ENCODE data around the gene SLC38A2.

SLC38A2 gene

GRCh38 chr12:46391630-46392029 is 19.1 kb upstream of the SLC38A2 start:
- no peak for DNase-seq

- no peak for DNase-seq
Measured at GRCh38 chr12:46390881-46391280, 18.3 kb upstream of the SLC38A2 start.

GRCh38 chr12:46390304-46390703 is 17.7 kb upstream of the SLC38A2 start:
- DNase-seq: no peak

GRCh38 chr12:46389031-46389616 is 16.6 kb upstream of the SLC38A2 start:
- no peak for DNase-seq

GRCh38 chr12:46388427-46389021 is 16.0 kb upstream of the SLC38A2 start:
- DNase-seq: no peak

- no peak for DNase-seq
Measured at GRCh38 chr12:46387670-46388069, 15.1 kb upstream of the SLC38A2 start.

- DNase-seq: no peak
Measured at GRCh38 chr12:46386877-46387629, 14.5 kb upstream of the SLC38A2 start.

GRCh38 chr12:46386360-46386867 is 13.8 kb upstream of the SLC38A2 start:
- DNase-seq: no peak

GRCh38 chr12:46385438-46385837 is 12.9 kb upstream of the SLC38A2 start:
- DNase-seq: no peak

GRCh38 chr12:46384451-46385309 is 12.1 kb upstream of the SLC38A2 start:
- no peak for DNase-seq

- DNase-seq: no peak
Measured at GRCh38 chr12:46383654-46384450, 11.3 kb upstream of the SLC38A2 start.

GRCh38 chr12:46382964-46383653 is 10.5 kb upstream of the SLC38A2 start:
- peak; percentile 53 for DNase-seq

- DNase-seq: no peak
Measured at GRCh38 chr12:46382408-46382963, 9.9 kb upstream of the SLC38A2 start.

GRCh38 chr12:46380881-46381280 is 8.3 kb upstream of the SLC38A2 start:
- DNase-seq: no peak

- no peak for DNase-seq
Measured at GRCh38 chr12:46380022-46380796, 7.6 kb upstream of the SLC38A2 start.

- no peak for DNase-seq
Measured at GRCh38 chr12:46379352-46379751, 6.8 kb upstream of the SLC38A2 start.

- DNase-seq: no peak
Measured at GRCh38 chr12:46378530-46378929, 6.0 kb upstream of the SLC38A2 start.

- no peak for DNase-seq
Measured at GRCh38 chr12:46377678-46378077, 5.1 kb upstream of the SLC38A2 start.

GRCh38 chr12:46376579-46376978 is 4.0 kb upstream of the SLC38A2 start:
- DNase-seq: no peak

GRCh38 chr12:46374711-46375110 is 2.1 kb upstream of the SLC38A2 start:
- no peak for DNase-seq

- DNase-seq: no peak
Measured at GRCh38 chr12:46374310-46374709, 1.7 kb upstream of the SLC38A2 start.

Data from 8988T (cell line).